Prostate gland (tissue), 2 donors: ENCODE results near the gene RAB3GAP2.

Experiments used
- POLR2A ChIP-seq: fragments of 450-650 bp; IDR thresholded peaks from one replicate; pipeline ENCODE4 v1.6.1; 2016; ENCODE audit warnings: antibody characterized with exemption, mild to moderate bottlenecking
- POLR2AphosphoS5 ChIP-seq: sonication (generic); formaldehyde crosslinking; IDR thresholded peaks from one replicate; pipeline ENCODE4 v1.6.1; 2017; ENCODE audit warnings: antibody characterized with exemption
- TF ChIP-seq, protein P1 (sequence below), 4 experiments: fragments of 200-600 bp in 2 of 4; fragments of 450-650 bp in 2 of 4; sonication (generic) in 2 of 4; IDR thresholded peaks; 1 replicate in 3 of 4; 2 replicates in 1 of 4; pipeline ENCODE4 v1.5.1; 2016 to 2019; ENCODE audit warnings: antibody characterized with exemption in 4 of 4, mild to moderate bottlenecking in 2 of 4, moderate library complexity in 2 of 4

DNA sequence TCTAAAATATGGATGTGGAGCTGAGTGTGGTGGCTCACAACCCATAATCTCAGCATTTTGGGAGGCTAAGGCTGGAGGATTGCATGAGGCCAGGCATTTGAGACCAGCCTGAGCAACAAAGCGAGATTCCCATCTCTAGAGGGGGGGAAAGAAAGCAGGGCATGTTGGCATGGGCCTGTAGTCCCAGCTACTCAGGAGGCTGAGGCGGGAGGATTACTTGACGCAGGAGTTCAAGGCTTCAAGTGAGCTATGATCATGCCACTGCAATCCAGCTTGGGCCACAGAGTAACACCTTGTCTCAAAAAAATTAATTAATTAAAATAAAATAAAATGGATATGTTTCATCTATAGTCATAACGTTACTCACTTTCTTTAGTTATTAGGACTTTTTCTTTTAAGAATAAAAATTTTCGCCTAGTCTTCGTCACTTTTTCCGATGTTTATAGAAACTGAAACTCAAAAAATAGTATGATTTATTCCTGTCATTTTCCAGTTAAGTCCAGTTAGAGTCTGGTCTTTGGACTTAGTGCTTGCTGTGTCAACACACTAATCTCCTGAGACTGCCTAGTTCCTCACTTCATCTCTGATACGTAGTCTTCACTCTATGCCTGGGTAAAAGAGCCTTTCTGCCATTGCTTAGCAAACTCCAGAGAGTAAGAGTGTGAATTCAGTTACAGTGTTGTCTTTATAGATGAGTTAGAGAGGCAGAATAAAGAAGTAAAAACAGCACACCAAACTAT, 150.3 kb downstream of the RAB3GAP2 start:
- TF ChIP-seq, protein P1, sequence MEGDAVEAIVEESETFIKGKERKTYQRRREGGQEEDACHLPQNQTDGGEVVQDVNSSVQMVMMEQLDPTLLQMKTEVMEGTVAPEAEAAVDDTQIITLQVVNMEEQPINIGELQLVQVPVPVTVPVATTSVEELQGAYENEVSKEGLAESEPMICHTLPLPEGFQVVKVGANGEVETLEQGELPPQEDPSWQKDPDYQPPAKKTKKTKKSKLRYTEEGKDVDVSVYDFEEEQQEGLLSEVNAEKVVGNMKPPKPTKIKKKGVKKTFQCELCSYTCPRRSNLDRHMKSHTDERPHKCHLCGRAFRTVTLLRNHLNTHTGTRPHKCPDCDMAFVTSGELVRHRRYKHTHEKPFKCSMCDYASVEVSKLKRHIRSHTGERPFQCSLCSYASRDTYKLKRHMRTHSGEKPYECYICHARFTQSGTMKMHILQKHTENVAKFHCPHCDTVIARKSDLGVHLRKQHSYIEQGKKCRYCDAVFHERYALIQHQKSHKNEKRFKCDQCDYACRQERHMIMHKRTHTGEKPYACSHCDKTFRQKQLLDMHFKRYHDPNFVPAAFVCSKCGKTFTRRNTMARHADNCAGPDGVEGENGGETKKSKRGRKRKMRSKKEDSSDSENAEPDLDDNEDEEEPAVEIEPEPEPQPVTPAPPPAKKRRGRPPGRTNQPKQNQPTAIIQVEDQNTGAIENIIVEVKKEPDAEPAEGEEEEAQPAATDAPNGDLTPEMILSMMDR (IDR thresholded peaks at IDR 0.05): no peak
- TF ChIP-seq POLR2A (no peak), POLR2AphosphoS5 (no peak)
